RWPE2 (cell line): Measurements from ENCODE around the gene EPM2A.

Experiments
- ATAC-seq: fragments of 200-7000 bp; cut with Tn5 transposase; 3 replicates; pipeline ENCODE4 v1.9.1; 2021; ENCODE audit warnings: low read depth
- DNase-seq: peaks from one replicate; pipeline ENCODE4 v3.0.0-alpha.2; 2020; ENCODE audit warnings: low spot score
- H3K27ac ChIP-seq: fragments of 450-650 bp; 2 replicates; pipeline ENCODE4 v1.5.1; 2017; ENCODE audit warnings: mild to moderate bottlenecking; ENCODE audit not compliant: poor library complexity, severe bottlenecking
- H3K27me3 ChIP-seq: fragments of 250-450 bp; sonication (Bioruptor Pico); 2 replicates; pipeline ENCODE4 v1.5.1; 2021; ENCODE audit warnings: mild to moderate bottlenecking, moderate library complexity; ENCODE audit not compliant: insufficient read depth, poor library complexity, severe bottlenecking
- H3K36me3 ChIP-seq: fragments of 250-450 bp; sonication (Bioruptor Pico); 2 replicates; pipeline ENCODE4 v1.5.1; 2020; ENCODE audit warnings: low read depth, mild to moderate bottlenecking, moderate library complexity
- H3K4me1 ChIP-seq: fragments of 250-450 bp; sonication (Bioruptor Pico); 2 replicates; pipeline ENCODE4 v1.5.1; 2021; ENCODE audit warnings: mild to moderate bottlenecking, moderate library complexity; ENCODE audit not compliant: insufficient read depth, poor library complexity, severe bottlenecking
- H3K4me3 ChIP-seq: fragments of 250-450 bp; sonication (Bioruptor Pico); 2 replicates; pipeline ENCODE4 v1.5.1; 2021; ENCODE audit warnings: mild to moderate bottlenecking, moderate library complexity; ENCODE audit not compliant: severe bottlenecking
- H3K9me3 ChIP-seq: fragments of 250-450 bp; sonication (Bioruptor Pico); 2 replicates; pipeline ENCODE4 v1.5.1; 2021; ENCODE audit warnings: mild to moderate bottlenecking, moderate library complexity; ENCODE audit not compliant: severe bottlenecking
- CTCF ChIP-seq: fragments of 450-650 bp; IDR thresholded peaks from one replicate; pipeline ENCODE4 v1.5.1; 2017; ENCODE audit warnings: mild to moderate bottlenecking, moderate library complexity; ENCODE audit not compliant: poor library complexity, severe bottlenecking

EPM2A gene

GRCh38 chr6:145723646-145724045, 11.7 kb downstream of the EPM2A start:
- no peak for TF ChIP-seq CTCF
- no peaks in the 10 kb centered on the region for H3K27me3 ChIP-seq
- no peak for ATAC-seq
- H3K36me3 ChIP-seq = no peaks in the 10 kb centered on the region
- H3K4me3 ChIP-seq = no peak overlapping the region
- no peaks in the 10 kb centered on the region for H3K4me1 ChIP-seq
- no peaks in the 10 kb centered on the region for H3K9me3 ChIP-seq
- H3K27ac ChIP-seq = no peak overlapping the region
- DNase-seq = no peak

- Histone ChIP-seq H3K36me3 (no peaks in the 10 kb centered on the region), H3K4me3 (no peak overlapping the region), H3K27ac (no peak overlapping the region), H3K4me1 (no peaks in the 10 kb centered on the region), H3K27me3 (no peaks in the 10 kb centered on the region), H3K9me3 (no peaks in the 10 kb centered on the region)
- TF ChIP-seq CTCF = no peak
- DNase-seq = no peak
- no peak for ATAC-seq
These were observed 13.1 kb downstream of the EPM2A start for GRCh38 chr6:145722190-145722589.

- no peak for TF ChIP-seq CTCF
These were observed 14.2 kb downstream of the EPM2A start for GRCh38 chr6:145721144-145721543.

GRCh38 chr6:145715426-145715825, 19.9 kb downstream of the EPM2A start:
- Histone ChIP-seq H3K27ac (no peak overlapping the region), H3K4me3 (no peak overlapping the region), H3K9me3 (no peaks in the 10 kb centered on the region), H3K4me1 (no peaks in the 10 kb centered on the region), H3K27me3 (no peaks in the 10 kb centered on the region), H3K36me3 (no peaks in the 10 kb centered on the region)
- DNase-seq = no peak
- no peak for TF ChIP-seq CTCF
- ATAC-seq = no peak

More at GRCh38 chr6:145721144-145721543, 14.2 kb downstream of the EPM2A start:
- H3K9me3 ChIP-seq = no peaks in the 10 kb centered on the region
- H3K27ac ChIP-seq = no peak overlapping the region
- no peaks in the 10 kb centered on the region for H3K4me1 ChIP-seq
- H3K36me3 ChIP-seq = no peaks in the 10 kb centered on the region
- DNase-seq (no peak), ATAC-seq (no peak)
- no peak overlapping the region for H3K4me3 ChIP-seq
- no peaks in the 10 kb centered on the region for H3K27me3 ChIP-seq

- Histone ChIP-seq H3K36me3 (no peaks in the 10 kb centered on the region), H3K27ac (no peak overlapping the region), H3K9me3 (no peaks in the 10 kb centered on the region), H3K4me3 (no peak overlapping the region), H3K27me3 (no peaks in the 10 kb centered on the region), H3K4me1 (no peaks in the 10 kb centered on the region)
- no peak for TF ChIP-seq CTCF
- DNase-seq = no peak
- ATAC-seq = no peak
These were observed 20.6 kb downstream of the EPM2A start for GRCh38 chr6:145714731-145715130.
